ENCODE measurements around the gene COX4I1. TPM values are rescaled to one million over a fixed set of nuclear protein-coding genes. Genes with fewer than 3 reads are reported as not detected.

The COX4I1 gene
- 1,000 to 10,000 TPM in 2 of 3 donors, 100 to 1,000 TPM in 1; 533 to 1,232 (median 1,054) TPM for polyA plus RNA-seq

DNA sequence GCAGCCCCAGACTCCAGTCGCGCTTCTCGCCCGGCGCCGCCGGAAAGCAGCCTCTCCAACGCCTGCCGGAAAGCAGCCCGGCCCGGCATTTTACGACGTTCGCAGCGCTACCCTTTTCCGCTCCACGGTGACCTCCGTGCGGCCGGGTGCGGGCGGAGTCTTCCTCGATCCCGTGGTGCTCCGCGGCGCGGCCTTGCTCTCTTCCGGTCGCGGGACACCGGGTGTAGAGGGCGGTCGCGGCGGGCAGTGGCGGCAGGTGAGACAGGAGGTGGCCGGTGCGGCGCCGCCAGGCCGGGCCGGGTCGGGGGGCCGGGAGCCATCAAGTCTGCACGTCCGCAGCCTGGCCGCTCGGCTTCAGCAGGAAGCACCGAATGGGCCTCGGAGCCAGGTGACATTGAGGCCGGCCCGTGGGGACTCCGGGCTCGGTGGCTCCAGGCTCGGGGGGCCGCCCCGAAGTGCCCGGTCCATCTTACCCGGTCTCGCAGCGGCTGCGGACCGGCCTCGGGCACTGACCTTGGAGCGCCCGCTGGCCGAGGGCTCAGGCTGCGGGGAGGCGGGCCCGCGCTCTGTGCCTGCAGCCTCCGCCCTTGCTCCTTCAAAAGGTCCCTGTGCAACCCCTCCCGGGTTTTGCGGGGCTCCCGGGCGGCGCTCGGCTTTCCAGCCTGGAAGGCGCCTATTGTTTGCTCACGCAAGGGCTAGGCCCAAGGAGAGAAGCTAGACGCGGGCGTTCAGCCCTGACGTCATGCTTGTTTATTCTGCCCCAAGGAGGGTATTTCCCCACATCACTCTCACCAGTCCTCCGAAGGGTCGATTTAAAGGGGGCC lies at the start of gene COX4I1, which contains the start of gene EMC8:
Gene COX4I1, plus strand, starts transcription at position 199 of the 824 bp plus-strand sequence. CDS start 1,511 bp downstream, outside the sequence.
Gene EMC8, minus strand, starts transcription at position 48 of the 824 bp plus-strand sequence. CDS start 249 bp downstream, outside the sequence.
- H3K27ac ChIP-seq (ENCODE audit: low read depth, low read length) = no peak within 1 kb of the TSS
- 0% methylated on average over 57 to 87 of the region's 87 CpGs for WGBS, 3 donors

DNA sequence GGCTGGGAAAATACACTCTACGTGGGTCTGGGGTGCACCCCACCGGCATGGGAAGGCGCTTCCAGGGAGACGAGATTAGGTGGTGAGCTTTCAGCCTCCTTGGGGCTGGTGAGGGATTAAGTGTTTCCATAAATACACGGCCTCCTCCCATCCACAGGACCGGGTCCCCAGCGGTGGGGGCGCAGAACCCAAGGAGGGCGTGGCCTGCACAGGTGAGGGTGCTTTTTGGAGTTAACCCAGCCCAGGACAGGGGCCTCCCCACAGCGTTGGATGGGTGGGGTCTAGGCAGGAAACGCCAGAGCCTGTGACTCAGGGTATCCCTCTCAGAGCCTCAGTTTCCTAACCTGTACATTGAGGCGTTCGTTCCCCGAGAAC lies 49.7 kb upstream of the COX4I1 start:
- 32 to 41% (median 37%) methylated on average over 14 of the region's 14 CpGs for WGBS, 3 donors

GRCh38 chr16:85750146-85750826 lies 49.2 kb upstream of the COX4I1 start:
- 1 to 2% (median 2%) methylated on average over 47 to 51 of the region's 51 CpGs for WGBS, 3 donors
- H3K27ac ChIP-seq (ENCODE audit: low read depth, low read length) = no peak overlapping the region

More for the DNA sequence above, 49.7 kb upstream of the COX4I1 start:
- no peak overlapping the region for H3K27ac ChIP-seq (ENCODE audit: low read depth, low read length)

- WGBS, 3 donors = 4 to 9% (median 4%) methylated on average over 66 to 96 of the region's 96 CpGs
- no peak within 1 kb of the TSS for H3K27ac ChIP-seq (ENCODE audit: low read depth, low read length)
Measured at GRCh38 chr16:85750827-85751697, 48.4 kb upstream of the COX4I1 start, which contains the start of gene C16orf74. C16orf74 (minus strand) TSS chr16:85751096; CDS start chr16:85735217, 15,879 bp downstream.

DNA sequence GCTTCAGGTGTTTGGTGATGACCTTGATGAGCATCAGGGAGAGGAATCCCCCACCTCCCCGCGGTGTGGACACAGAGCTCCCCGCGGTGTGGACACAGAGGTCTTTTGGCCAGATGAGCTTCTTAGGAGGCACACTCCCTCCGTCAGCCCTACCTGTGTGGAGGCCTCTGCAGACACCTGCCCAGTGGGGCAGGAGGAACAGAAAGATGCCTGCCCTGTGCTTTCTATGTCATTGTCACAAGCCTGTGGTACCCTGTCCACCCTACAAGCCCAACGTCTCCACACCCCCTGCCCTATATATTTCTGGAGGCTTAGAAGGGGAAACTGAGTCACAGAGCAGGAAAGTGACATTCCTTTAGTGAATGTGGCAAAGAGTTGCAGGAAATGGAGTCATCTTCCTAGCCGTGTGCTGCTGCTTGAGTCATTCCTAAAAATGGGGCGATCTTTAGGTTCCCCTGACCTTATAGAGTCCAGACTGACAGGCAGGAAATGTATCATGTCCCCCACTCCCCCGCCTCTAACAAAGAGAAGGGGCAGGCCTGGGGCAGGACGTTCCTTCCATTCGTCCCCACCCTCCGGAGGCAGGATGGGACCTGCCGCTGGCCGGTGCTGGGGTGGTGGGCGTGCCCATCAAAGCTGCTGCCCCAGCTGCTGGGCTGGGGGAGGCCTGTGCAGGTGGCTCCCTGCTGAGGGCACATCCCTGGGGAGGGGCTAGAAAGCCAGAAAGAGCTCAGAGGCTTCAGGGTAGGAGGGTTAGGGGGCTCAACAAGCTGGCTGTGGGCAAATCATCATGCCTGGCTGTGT lies 47.6 kb upstream of the COX4I1 start:
- WGBS, 3 donors = 32 to 47% (median 39%) methylated on average over 15 of the region's 15 CpGs
- no peak overlapping the region for H3K27ac ChIP-seq (ENCODE audit: low read depth, low read length)

DNA sequence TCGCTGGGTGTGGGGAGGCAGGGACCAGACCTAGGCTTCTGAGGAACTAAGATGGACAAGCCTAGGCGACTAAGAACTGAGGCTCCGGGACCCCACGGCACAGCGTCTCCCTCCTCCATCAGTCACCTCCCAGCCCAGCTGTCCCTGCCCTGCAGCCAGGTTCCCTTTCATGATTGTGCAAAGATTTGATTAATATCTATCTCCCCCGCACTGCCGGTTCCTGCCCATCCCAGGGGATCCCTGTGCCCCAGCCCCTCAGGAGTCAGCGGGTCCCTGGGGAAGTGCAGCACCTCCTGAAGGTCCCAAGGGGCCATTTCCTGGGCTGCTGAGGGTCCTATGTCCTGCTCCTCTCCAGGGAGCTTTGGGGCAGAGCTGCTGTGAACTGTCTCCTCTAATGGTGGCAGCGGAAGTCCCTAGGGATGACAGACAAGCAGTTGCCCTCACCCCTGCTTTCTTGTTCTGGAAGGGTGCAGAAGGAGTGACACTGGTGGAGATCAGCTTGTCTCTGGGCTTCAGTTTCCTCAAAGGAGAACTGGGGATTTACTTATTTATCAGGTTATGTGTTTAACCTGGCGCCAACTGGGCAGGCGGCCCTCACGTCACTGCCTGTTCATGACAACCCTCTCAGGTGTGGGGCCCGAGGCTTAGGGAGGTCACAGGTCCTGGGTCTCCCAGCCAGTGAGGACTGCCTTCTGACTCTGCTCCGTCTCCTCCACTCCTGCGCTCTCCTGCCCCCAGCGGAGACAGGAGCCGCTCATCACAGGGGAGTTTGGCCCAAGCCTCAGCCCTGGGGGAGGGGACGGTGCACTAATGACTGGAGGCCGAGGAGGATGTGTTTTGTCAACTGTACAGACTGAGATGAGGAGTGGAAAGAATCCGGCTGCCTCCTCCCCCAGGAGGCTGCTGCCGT lies 46.7 kb upstream of the COX4I1 start:
- 30 to 59% (median 49%) methylated on average over 20 to 21 of the region's 21 CpGs for WGBS, 3 donors
- H3K27ac ChIP-seq (ENCODE audit: low read depth, low read length) = no peak overlapping the region

DNA sequence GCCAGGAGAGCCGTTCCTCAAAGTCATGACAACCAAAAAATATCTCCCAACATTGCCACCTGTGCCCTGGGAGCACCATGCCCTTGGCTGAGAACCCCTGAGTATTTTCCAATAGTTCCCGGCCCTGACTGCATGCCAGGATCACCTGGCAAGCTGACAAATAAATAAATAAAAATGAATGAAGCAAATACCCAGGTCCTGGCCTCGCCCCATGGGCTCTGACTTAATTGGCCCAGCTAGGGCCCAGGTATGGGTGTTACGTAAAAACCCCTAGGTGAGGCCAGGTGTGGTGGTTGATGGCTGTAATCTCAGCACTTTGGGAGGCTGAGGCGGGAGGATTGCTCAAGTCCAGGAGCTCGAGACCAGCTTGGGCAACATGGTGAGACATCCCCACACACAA lies 45.9 kb upstream of the COX4I1 start:
- H3K27ac ChIP-seq (ENCODE audit: low read depth, low read length) = no peak overlapping the region
- WGBS, 3 donors = 28 to 68% (median 62%) methylated on average over 6 of the region's 6 CpGs

DNA sequence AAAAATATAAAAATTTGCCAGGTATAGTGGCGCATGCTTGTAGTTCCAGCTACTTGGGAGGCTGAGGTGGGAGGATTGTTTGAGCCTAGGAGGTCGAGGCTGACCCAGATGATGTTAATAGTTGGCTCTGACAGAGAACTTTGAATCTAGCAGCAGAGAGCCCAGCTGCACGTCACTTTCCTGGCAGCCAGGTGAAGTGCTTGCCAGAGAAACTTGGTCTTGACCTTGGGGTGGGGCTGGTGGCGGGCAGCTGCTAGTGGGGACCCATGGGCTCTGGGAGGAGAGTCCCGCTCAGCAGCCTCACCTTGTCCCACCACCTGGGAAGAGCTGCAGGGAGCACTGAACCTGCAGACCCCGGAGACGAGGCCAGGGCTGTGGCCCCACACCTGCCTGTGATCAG lies 45.5 kb upstream of the COX4I1 start:
- WGBS, 3 donors = 66 to 90% (median 78%) methylated on average over 7 of the region's 7 CpGs

DNA sequence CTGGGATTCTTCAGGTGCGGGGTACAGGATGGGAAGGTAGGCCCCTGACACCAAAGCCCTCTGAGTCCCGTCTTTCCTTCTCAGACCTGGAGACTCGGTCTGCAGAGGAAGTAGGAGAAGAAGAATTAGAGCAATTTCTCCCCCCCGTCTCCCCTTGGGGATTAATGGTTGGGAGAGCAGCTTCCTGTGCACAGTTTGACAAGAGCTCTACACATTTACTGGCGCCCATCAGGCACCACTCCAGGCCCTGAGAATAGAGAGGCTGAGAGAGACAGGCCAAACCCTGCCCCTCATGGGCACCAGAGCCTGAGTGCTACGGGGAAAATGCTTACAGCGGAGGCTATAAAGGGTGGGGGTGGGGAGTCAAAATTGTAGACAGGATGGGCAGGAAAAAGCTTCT lies 45.1 kb upstream of the COX4I1 start:
- no peak overlapping the region for H3K27ac ChIP-seq (ENCODE audit: low read depth, low read length)
- 46 to 73% (median 49%) methylated on average over 7 of the region's 7 CpGs for WGBS, 3 donors

More for the DNA sequence above, 45.5 kb upstream of the COX4I1 start:
- no peak overlapping the region for H3K27ac ChIP-seq (ENCODE audit: low read depth, low read length)

GRCh38 chr16:85755929-85756768 lies 43.3 kb upstream of the COX4I1 start:
- 73 to 84% (median 74%) methylated on average over 25 of the region's 25 CpGs for WGBS, 3 donors
- H3K27ac ChIP-seq (ENCODE audit: low read depth, low read length) = no peak overlapping the region

DNA sequence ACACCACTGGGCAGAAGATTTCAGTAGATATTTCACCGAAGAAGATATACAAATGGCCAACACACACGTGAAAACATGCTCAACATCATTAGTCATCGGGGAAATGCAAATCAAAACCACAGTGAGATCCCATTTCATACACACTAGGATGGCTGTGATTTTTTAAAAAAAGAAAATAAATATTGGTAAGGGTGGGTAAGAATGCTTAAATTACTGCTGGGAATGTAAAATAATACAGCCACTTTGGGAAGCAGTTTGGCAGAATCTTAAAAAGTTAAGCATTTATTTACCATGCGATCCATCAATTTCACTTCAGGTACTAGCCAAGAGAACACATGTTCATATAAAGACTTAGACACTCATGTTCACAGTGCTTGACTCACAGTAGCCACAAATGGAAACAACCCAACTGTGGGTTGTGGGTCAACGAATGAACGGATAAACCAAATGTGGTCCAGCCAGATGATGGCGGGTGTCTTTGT lies 42.1 kb upstream of the COX4I1 start:
- no peak overlapping the region for H3K27ac ChIP-seq (ENCODE audit: low read depth, low read length)
- WGBS, 3 donors = 52 to 77% (median 70%) methylated on average over 7 of the region's 7 CpGs

- WGBS, 3 donors = 28 to 67% (median 37%) methylated on average over 16 of the region's 16 CpGs
Measured at GRCh38 chr16:85759136-85759535, 40.4 kb upstream of the COX4I1 start.

DNA sequence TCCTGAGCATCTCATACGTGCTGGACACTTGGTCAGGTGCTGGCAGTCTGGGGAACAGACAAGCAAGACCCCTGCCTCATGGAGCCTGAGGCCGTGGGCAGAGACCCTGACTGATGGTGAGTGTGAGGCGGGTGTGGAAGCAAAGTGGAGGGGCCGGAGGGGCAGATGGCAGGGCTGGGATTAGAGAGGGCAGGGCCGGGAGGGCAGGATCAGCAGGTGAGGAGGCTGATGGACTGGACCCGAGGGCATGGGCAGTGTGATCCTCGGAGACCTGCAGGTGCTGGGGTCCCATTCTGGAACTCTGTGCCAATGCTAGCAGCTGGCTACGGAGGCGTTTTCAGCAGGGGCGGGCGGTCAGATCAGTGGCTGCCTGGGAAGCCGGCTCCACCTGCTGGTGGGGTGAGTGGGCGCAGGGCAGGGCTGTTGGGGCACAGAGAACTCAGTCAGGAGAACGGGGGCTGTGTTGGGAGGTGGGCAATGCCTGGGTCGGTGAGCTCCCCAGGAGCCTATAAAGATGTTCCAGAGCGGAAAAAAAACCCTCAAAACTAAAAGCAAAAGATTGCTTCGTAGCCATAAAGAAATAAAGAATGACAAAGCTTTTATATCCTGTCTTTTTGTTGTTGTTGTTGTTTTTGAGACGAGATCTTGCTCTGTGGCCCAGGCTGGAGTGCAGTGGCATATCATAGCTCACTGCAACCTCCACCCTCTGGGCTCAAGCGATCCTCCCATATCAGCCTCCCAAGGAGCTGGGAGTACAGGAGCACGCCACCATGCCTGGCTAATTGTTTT lies 39.7 kb upstream of the COX4I1 start:
- no peak overlapping the region for H3K27ac ChIP-seq (ENCODE audit: low read depth, low read length)
- WGBS, 3 donors = 53 to 64% (median 58%) methylated on average over 20 of the region's 20 CpGs

More at GRCh38 chr16:85759136-85759535, 40.4 kb upstream of the COX4I1 start:
- no peak overlapping the region for H3K27ac ChIP-seq (ENCODE audit: low read depth, low read length)

DNA sequence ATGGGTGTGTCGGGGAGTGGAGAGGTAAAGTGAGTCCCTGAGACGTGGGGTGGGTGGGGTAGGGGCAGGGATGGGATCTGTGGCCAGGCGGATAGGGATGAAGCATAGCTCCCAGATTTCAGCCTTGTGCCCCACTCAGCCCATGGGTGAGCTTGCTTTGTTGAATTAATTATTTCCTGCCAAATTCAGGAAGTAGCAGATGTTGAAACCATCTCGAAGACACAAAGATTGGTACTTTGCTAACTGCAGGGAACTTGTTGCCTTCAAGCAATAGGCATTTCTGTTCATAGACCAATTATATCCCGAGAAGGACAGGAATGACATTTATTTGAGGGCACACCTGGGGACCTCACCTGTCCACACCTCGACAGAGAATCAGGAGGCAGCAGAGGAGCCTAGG lies 37.6 kb upstream of the COX4I1 start:
- WGBS, 3 donors = 51 to 75% (median 58%) methylated on average over 6 of the region's 6 CpGs
- no peak overlapping the region for H3K27ac ChIP-seq (ENCODE audit: low read depth, low read length)

DNA sequence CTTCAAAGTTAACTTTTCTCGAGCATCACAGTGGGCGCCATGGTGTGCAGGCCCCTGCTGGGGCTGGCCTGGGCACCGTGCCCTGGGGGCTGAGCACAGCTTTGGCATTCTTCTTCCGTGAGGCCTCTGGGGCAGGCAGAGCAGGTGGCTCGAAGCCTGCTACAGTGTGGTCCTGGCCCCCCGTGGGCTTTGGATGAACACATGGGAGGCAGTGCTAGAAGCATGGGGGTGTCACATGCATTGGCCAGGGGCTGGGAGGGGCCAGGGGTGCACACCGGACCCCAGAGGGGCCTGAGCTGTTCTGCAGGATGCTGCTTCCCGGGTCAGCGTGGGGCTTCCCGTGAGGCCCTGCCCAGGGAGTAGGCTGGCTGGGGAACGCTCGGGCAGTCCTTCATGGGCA lies 36.5 kb upstream of the COX4I1 start:
- H3K27ac ChIP-seq (ENCODE audit: low read depth, low read length) = no peak overlapping the region
- WGBS, 3 donors = 89 to 92% (median 90%) methylated on average over 12 of the region's 12 CpGs

Data from adipose tissue (tissue), 3 donors.